ENCODE data around the gene IRGM. TPM values are rescaled to one million over a fixed set of nuclear protein-coding genes. Genes with fewer than 3 reads are reported as not detected.
"Not testable (repeated sequence)": the region's sequence is repeated elsewhere in the genome, so short reads cannot be mapped to it uniquely, and the experiment has no call there.

IRGM gene
- total RNA-seq, 1 experiment from 2014 or later = not detected

DNA sequence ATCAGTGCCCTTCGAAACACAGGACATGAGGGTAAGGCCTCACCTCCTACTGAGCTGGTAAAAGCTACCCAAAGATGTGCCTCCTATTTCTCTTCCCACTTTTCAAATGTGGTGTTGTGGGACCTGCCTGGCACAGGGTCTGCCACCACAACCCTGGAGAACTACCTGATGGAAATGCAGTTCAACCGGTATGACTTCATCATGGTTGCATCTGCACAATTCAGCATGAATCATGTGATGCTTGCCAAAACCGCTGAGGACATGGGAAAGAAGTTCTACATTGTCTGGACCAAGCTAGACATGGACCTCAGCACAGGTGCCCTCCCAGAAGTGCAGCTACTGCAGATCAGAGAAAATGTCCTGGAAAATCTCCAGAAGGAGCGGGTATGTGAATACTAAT is 1.9 kb downstream of the IRGM start:
- DNase-seq = no peak
- no peaks in the 10 kb centered on the region for H3K36me3 ChIP-seq (replicated peaks; ENCODE audit: control insufficient read depth, insufficient read depth, low read length)
- no peak overlapping the region for H3K4me3 ChIP-seq (ENCODE audit: insufficient read depth, low read depth, low read length)
- H3K27me3 ChIP-seq (ENCODE audit: control insufficient read depth, insufficient read depth, low read length) = no peaks in the 10 kb centered on the region

GRCh38 chr5:150851039-150851438 is 4.7 kb downstream of the IRGM start:
- no peak overlapping the region for H3K4me3 ChIP-seq (ENCODE audit: insufficient read depth, low read depth, low read length)
- no peak for DNase-seq
- no peaks in the 10 kb centered on the region for H3K27me3 ChIP-seq (ENCODE audit: control insufficient read depth, insufficient read depth, low read length)
- H3K36me3 ChIP-seq (replicated peaks; ENCODE audit: control insufficient read depth, insufficient read depth, low read length) = no peaks in the 10 kb centered on the region

GRCh38 chr5:150853561-150853960 is 7.2 kb downstream of the IRGM start:
- Histone ChIP-seq H3K4me3 (ENCODE audit: insufficient read depth, low read depth, low read length) (no peak overlapping the region), H3K36me3 (replicated peaks; ENCODE audit: control insufficient read depth, insufficient read depth, low read length) (no peaks in the 10 kb centered on the region), H3K27me3 (ENCODE audit: control insufficient read depth, insufficient read depth, low read length) (no peaks in the 10 kb centered on the region)
- no peak for DNase-seq

GRCh38 chr5:150856700-150857099 is 10.4 kb downstream of the IRGM start:
- not testable (repeated sequence) for H3K36me3 ChIP-seq (replicated peaks; ENCODE audit: control insufficient read depth, insufficient read depth, low read length); H3K27me3 ChIP-seq (ENCODE audit: control insufficient read depth, insufficient read depth, low read length); DNase-seq; H3K4me3 ChIP-seq (ENCODE audit: insufficient read depth, low read depth, low read length)

GRCh38 chr5:150860246-150860821 is 14.0 kb downstream of the IRGM start:
- DNase-seq = no peak
- no peaks in the 10 kb centered on the region for H3K27me3 ChIP-seq (ENCODE audit: control insufficient read depth, insufficient read depth, low read length)
- no peak overlapping the region for H3K4me3 ChIP-seq (ENCODE audit: insufficient read depth, low read depth, low read length)
- H3K36me3 ChIP-seq (replicated peaks; ENCODE audit: control insufficient read depth, insufficient read depth, low read length) = no peaks in the 10 kb centered on the region

GRCh38 chr5:150862070-150862469 is 15.7 kb downstream of the IRGM start:
- Histone ChIP-seq H3K27me3 (ENCODE audit: control insufficient read depth, insufficient read depth, low read length) (no peaks in the 10 kb centered on the region), H3K36me3 (replicated peaks; ENCODE audit: control insufficient read depth, insufficient read depth, low read length) (no peaks in the 10 kb centered on the region), H3K4me3 (ENCODE audit: insufficient read depth, low read depth, low read length) (no peak overlapping the region)
- DNase-seq = no peak

- H3K36me3 ChIP-seq (replicated peaks; ENCODE audit: control insufficient read depth, insufficient read depth, low read length) = no peaks in the 10 kb centered on the region
- H3K27me3 ChIP-seq (ENCODE audit: control insufficient read depth, insufficient read depth, low read length) = no peaks in the 10 kb centered on the region
- H3K4me3 ChIP-seq (ENCODE audit: insufficient read depth, low read depth, low read length) = no peak overlapping the region
- no peak for DNase-seq
Observed at GRCh38 chr5:150879358-150879757, 33.0 kb downstream of the IRGM start.

DNA sequence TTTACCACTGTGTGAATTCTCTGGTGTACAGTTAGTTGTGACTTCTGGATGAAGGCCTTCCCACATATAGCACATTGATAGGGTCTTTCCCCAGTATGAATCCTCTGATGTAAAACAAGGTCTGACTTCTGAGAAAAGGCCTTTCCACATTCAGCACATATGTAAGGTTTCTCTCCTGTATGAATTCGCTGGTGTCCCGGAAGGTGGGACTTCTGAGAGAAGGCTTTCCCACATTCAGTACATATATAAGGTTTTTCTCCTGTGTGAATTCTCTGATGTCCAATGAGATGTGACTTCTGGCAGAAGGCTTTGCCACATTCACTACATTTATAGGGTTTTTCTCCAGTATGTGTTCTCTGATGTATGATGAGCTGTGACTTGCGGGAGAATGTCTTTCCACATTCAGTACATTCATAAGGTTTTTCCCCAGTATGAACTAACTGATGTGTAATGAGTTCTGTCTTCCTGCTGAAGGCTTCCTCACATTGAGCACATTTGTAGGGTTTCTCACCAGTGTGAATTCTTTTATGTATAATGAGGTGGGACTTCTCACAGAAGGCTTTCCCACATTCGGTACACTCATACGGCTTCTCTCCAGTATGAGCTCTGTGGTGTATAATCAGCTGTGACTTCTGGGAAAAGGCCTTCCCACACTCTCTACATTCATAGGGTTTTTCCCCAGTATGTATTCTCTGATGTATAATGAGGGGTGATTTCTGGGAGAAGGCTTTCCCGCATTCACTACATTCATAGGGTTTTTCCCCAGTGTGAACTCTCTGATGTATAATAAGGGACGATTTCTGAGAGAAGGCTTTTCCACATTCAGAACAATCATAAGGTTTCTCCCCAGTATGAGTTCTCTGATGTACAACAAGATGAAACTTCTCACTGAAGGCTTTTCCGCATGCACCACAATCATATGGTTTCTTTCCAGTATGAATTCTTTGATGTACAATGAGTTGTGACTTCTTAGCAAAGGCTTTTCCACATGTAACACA is 49.4 kb downstream of the IRGM start:
- DNase-seq = no peak
- no peaks in the 10 kb centered on the region for H3K27me3 ChIP-seq (ENCODE audit: control insufficient read depth, insufficient read depth, low read length)
- H3K4me3 ChIP-seq (ENCODE audit: insufficient read depth, low read depth, low read length) = no peak overlapping the region
- peaks cover 19% of the 10 kb centered on the region for H3K36me3 ChIP-seq (replicated peaks; ENCODE audit: control insufficient read depth, insufficient read depth, low read length)

Other genes with a start within 250 kb of the IRGM start
- 0.63 and 1.3 TPM in 2 replicates for gene SYNPO, start 205.9 kb upstream of the IRGM start, total RNA-seq (2014; rRNA removed; shearing (Covaris generic))
- gene MYOZ3, start 185.3 kb upstream of the IRGM start, total RNA-seq (2014; rRNA removed; shearing (Covaris generic)) = 8.1 and 12.9 TPM in 2 replicates
- 35.2 and 39.6 TPM in 2 replicates for gene RBM22, start 145.5 kb upstream of the IRGM start, total RNA-seq (2014; rRNA removed; shearing (Covaris generic))
- 28.3 and 37.7 TPM in 2 replicates for gene DCTN4, start 87.5 kb upstream of the IRGM start, total RNA-seq (2014; rRNA removed; shearing (Covaris generic))
- gene SMIM3, start 67.8 kb upstream of the IRGM start, total RNA-seq (2014; rRNA removed; shearing (Covaris generic)) = 3.0 and 5.2 TPM in 2 replicates
- not detected in 2 replicates for gene ZNF300, start 58.5 kb downstream of the IRGM start, total RNA-seq (2014; rRNA removed; shearing (Covaris generic))
- gene GPX3, start 174.1 kb downstream of the IRGM start, total RNA-seq (2014; rRNA removed; shearing (Covaris generic)) = 22.4 and 39.8 TPM in 2 replicates
- 27.3 and 38.6 TPM in 2 replicates for gene TNIP1, start 234.5 kb downstream of the IRGM start, total RNA-seq (2014; rRNA removed; shearing (Covaris generic))

Data from H7 (cell line).